Iris pigment epithelial cell (primary cell): ENCODE measurements around the gene IKZF3.
"Not testable (repeated sequence)": the region's sequence is repeated elsewhere in the genome, so short reads cannot be mapped to it uniquely, and the experiment has no call there.

ENCODE experiments used
- DNase-seq: peaks from one replicate; pipeline ENCODE4 v3.0.0-alpha.2; 2011; ENCODE audit warnings: low read depth

The IKZF3 gene

GRCh38 chr17:39777534-39778365, 86.4 kb downstream of the IKZF3 start:
- no peak for DNase-seq

DNA sequence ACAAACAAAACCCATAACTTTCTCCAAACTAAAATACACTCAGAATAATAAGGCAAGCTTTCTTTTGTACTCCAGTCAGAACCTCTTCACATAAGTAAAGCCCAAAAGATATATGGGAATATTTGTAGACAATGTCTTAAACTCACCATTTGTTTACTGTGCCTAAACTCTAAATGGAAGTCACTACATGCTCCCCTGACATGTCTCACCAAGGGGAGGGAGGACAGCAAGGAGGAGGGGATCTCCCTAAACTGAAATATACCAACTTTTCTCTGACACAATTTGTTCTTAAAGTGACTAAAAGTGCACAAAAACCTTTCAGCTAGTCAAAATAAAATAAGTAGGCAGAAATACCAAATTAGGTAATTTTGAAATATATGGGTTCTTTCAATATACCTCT, 87.9 kb downstream of the IKZF3 start:
- no peak for DNase-seq

DNA sequence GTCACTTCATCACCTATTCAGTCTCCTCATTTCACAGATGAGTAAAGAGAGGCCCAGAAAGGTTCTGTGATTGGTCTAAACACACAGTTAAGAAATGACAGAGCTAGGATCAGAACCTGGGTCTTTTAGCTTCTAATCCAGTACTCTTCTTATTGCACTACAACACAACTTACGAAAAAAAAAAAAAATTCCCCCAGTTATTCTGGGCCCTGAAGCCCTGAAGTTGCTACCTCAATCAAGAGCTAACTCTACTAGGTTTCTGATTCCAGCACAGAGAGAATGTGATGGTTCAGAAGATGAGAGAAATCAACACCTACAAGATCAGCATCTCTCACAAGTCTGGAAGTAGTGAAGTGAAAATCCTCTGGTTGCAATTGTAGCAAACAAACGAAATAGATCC, 89.1 kb downstream of the IKZF3 start:
- no peak for DNase-seq

- DNase-seq, result no peak
Measured at GRCh38 chr17:39774047-39774446, 90.1 kb downstream of the IKZF3 start.

GRCh38 chr17:39772987-39773934, 90.9 kb downstream of the IKZF3 start:
- DNase-seq, result no peak

DNA sequence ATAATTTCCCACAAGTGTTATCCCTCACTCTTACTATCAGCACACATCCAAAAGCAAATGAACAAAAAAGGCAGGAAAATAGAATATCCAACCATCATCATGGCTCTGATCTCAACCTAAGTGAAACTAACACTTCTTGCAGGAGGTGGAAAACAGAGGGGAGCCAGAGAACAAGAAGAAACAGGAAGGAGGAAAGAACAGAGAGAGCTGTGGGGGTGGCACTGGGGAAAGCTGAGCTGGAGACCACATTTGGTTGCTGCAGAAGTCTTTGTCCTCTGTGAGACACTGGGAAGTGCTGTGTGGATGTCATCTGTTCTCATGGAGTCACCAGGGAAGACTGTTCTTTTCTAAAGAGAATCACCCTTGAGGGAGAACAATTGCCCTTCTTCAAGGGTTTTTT, 91.7 kb downstream of the IKZF3 start:
- no peak for DNase-seq

DNA sequence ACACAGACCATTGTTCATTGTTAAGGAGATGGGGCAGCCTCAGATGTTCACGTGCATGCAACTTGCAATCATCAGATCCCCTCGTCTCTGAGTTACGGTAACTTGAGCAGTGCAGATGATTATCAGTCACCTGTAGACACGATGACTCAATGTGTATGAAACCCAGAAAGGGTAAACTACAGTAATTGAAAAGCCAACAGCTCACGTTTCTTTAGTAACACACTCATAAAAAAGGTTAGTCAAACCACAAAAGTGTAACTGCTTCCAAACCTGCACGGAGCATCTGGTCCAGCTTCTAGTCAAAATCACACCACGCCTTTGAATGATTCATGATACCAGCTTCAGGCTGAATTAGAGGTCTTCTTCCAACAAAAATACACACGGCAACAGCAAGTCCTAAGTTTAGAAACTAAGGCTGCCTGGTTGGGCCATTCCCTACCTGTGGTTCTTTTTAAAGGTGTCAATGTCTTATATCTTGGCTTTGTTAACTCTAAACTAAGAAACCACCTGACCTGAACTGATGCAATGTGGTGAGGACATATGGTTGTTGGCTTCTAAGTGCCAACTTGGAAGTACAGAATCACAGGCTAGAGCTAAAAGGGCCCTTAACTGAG, 94.0 kb downstream of the IKZF3 start:
- no peak for DNase-seq

DNA sequence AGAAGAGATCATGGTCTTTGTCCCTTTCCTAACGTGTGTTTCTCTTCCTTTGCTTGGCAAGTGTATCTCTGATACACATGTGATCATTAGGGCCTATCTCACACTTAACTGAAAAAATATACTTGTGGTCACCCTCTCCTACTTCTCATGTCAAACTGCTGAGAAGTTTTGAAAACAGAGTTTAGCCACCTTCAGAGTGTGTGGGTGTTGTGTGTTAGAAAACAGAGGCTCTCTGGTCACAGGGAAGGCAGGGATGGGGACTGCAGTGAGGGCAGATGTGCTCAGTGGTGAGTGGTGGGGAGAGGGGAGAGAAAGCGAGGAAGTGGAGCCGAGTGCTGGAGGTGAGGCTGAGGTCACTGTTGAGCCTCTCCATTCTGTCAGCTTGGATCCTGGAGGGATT, 97.0 kb downstream of the IKZF3 start:
- DNase-seq, result no peak

DNA sequence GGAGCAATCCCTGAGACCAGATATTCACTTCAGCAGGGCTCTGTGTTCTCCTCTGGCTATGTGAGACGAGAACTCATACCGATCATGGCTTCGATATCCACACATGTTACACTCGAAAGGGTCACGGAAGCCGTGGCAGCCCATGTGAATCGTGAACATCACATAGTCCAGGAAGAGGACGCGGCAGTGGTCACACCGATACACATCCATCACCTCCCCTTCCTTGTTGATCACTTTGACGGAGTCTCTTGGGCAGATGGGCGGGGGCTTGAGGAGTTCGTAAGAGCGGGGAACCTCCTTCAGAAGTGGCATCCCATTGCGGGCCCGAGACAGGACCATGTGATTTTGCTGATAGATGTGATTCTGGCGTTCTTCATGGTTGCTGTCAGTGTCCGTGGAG, 98.3 kb downstream of the IKZF3 start:
- no peak for DNase-seq

DNA sequence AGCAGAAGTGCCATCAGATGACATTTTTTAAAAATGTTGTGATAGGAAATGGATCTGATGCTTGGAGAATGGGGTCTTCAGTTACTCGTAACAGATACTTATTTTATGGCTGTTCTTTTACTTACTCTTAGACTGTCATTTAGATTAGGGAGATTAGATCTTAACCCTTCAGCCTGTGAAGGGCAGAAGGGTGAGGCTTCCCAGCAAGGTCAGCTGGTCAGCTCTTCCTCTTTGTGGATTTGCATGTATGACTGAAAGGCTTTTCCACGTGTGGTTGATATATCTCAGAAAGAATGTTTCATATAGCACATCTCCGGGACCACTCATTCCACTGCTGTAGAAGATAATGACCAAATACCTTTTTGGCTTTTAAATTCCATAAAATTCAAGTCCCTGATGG, 98.9 kb downstream of the IKZF3 start:
- no peak for DNase-seq

- DNase-seq, result not testable (repeated sequence)
Measured at GRCh38 chr17:39764171-39764570, 99.9 kb downstream of the IKZF3 start.

GRCh38 chr17:39763051-39763820, 100.9 kb downstream of the IKZF3 start:
- peak; percentile 29 for DNase-seq

DNA sequence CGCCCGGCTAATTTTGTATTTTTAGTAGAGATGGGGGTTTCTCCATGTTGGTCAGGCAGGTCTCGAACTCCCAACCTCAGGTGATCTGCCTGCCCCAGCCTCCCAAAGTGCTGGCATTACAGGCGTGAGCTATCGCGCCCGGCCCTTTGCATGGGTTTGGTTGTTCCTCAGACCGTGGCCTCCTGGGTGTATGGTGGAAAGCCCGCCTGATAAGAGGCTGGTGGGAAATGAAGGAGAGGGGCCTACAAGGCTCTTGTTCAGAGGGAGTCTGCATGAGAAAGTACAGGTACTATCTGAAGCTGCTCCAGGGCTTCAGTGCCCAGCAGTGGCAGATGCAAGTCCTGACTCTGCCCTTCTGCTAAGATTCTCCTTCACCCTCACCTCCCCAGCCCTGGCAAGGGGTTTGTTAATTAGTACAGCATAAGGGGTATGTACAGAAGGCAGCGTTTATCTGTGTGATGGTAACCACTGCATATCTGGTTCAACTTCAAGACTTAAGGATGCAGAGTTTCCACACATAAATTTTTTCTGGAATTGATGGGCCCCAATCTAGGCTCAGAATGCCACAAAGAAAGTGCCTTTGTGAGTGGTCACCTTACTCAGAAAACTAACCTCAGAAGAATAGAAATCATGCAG, 102.1 kb downstream of the IKZF3 start:
- no peak for DNase-seq

DNA sequence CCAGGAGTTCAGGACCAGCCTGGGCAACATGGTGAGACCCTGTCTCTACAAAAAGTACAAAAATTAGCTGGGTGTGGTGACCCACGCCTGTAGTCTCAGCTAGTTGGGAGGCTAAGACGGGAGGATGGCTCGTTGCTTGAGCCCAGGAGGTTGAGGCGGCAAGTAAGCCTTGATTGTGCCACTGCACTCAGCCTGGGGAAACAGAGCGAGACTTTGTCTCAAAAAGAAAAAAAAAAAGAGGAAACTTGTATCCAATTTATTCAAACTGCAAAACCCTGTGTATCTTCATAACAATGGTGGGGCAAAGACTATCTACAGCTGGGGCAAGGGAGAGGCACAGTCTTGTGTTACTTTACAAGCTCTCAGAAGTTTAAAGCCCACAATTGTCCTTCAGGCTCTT, 104.9 kb downstream of the IKZF3 start:
- DNase-seq, result no peak

DNA sequence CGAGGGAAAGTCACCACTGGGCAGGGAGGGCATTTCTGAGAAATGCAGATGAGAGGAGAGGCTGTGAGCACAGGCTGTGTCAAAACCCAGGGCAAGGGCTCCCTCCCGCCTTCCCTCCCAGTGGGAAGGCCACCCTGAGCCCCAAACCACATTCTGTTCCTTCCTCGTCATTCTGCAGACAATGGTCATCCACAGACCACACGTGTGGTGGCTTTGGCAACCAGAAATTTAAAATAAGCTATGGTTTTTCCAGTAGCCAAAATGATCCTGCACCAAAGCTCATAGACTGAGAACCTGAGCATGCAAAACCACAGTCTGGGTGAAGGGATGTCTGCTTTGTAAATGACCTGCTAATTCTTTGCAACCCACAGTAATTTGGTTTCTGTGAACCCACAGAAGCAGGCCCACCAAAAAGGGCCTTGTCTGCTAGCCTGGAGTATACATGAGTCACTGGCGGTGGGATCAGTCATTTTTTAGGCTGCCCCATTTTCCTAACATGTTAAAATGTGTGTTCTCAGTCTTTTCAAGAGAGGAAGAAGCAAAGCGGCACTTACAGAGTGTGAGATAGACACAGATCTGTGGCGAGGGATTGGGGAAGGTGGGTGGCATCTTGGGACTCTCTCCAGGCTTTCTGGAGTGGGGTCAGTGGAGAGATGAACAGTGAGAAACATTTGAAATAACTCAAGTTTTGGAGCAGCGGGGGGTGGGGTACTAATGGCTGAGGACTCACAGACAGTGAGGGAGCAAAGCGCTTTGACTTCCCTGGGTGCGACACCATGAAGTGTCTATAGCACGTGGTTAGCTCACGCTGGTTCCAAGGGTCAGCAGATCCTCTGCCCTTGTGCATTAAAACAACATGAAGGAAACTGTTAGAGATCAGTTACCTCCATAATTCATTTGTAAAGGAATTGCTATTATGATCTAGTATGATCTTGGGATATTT, 105.9 kb downstream of the IKZF3 start:
- DNase-seq, result no peak

- DNase-seq, result no peak
Measured at GRCh38 chr17:39757176-39757662, 106.9 kb downstream of the IKZF3 start.

DNA sequence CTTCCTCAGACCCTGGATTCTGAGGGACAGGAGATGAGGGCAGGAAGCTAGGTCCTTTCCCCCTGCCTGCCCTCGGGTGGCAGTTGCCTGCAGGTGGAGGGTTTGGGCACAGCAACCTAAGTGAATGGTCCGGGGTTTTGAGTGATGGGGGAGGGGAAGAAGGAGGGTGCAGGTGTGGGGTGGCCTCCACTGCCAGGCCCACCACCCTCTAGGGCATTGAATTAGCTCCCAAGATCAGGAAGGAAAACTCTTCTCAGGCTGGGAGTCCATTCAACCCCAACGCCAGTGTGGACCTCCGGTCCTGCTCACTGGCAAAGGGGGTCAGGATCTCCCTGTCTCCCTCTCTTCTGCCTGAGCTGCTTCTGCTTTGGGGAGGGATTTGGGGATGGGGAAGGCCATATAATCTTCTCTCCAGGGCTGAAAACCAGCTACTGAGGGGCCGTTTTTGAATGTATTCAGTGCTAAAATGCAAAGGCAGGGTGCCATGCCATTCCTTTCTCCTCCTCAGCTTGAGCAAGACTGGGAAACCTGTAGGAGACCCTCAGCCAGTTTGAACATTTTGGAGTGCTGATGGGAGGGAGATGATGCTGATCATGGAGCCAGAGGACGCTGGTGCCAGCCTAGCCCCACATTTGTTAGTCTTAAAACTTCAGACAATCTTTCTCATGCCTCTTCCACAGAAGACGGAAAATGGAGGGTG, 107.6 kb downstream of the IKZF3 start:
- no peak for DNase-seq

GRCh38 chr17:39755554-39756379, 108.3 kb downstream of the IKZF3 start:
- peak; percentile 26 for DNase-seq
